Stimulated activated CD4-positive, alpha-beta T cell treated with anti-CD3 and anti-CD28 coated beads, Interleukin-15, amount 100 ng/mL, for 24 hours (primary cell): ENCODE data around the gene NAA10.

Experiments used
- DNase-seq: peaks from one replicate; pipeline ENCODE4 v3.0.0-alpha.2; 2020

Gene NAA10

GRCh38 chrX:153947009-153947769 is 12.4 kb upstream of the NAA10 start:
- peak; percentile 85 for DNase-seq

GRCh38 chrX:153945956-153946943 is 11.4 kb upstream of the NAA10 start:
- no peak for DNase-seq

GRCh38 chrX:153944800-153945150 is 9.9 kb upstream of the NAA10 start:
- no peak for DNase-seq

- DNase-seq = peak; percentile 66
These were observed 9.4 kb upstream of the NAA10 start, which contains the start of gene RENBP for GRCh38 chrX:153944140-153944799. RENBP (minus strand) TSS chrX:153944643; CDS start chrX:153944610, 33 bp downstream.

GRCh38 chrX:153941336-153942252 is 6.8 kb upstream of the NAA10 start:
- no peak for DNase-seq

GRCh38 chrX:153939573-153939972 is 4.7 kb upstream of the NAA10 start:
- DNase-seq = no peak

GRCh38 chrX:153938226-153938786 is 3.5 kb upstream of the NAA10 start:
- no peak for DNase-seq

GRCh38 chrX:153937056-153937455 is 2.2 kb upstream of the NAA10 start:
- no peak for DNase-seq

GRCh38 chrX:153935326-153935851 is 552 bp upstream of the NAA10 start:
- no peak for DNase-seq

GRCh38 chrX:153934148-153934761 is 582 bp downstream of the NAA10 start:
- no peak for DNase-seq

- DNase-seq = no peak
These were observed 1.1 kb downstream of the NAA10 start for GRCh38 chrX:153933748-153934147.

- DNase-seq = no peak
These were observed 2.5 kb downstream of the NAA10 start for GRCh38 chrX:153932220-153932915.

- DNase-seq = no peak
These were observed 3.1 kb downstream of the NAA10 start for GRCh38 chrX:153931748-153932147.

GRCh38 chrX:153931151-153931550 is 3.7 kb downstream of the NAA10 start:
- no peak for DNase-seq

GRCh38 chrX:153930011-153930910 is 4.6 kb downstream of the NAA10 start:
- no peak for DNase-seq

- DNase-seq = no peak
These were observed 5.3 kb downstream of the NAA10 start for GRCh38 chrX:153929576-153929975.

- no peak for DNase-seq
These were observed 6.0 kb downstream of the NAA10 start for GRCh38 chrX:153928846-153929245.

GRCh38 chrX:153927922-153928760 is 6.7 kb downstream of the NAA10 start:
- peak; percentile 92 for DNase-seq

- DNase-seq = no peak
These were observed 7.2 kb downstream of the NAA10 start for GRCh38 chrX:153927672-153927921.
